NCI-H226 (cell line): Measurements from ENCODE around the gene ENTPD3.

Source experiments
- DNase-seq: peaks from one replicate; pipeline ENCODE4 v3.0.0-alpha.2; 2015

ENTPD3 gene, protein sequence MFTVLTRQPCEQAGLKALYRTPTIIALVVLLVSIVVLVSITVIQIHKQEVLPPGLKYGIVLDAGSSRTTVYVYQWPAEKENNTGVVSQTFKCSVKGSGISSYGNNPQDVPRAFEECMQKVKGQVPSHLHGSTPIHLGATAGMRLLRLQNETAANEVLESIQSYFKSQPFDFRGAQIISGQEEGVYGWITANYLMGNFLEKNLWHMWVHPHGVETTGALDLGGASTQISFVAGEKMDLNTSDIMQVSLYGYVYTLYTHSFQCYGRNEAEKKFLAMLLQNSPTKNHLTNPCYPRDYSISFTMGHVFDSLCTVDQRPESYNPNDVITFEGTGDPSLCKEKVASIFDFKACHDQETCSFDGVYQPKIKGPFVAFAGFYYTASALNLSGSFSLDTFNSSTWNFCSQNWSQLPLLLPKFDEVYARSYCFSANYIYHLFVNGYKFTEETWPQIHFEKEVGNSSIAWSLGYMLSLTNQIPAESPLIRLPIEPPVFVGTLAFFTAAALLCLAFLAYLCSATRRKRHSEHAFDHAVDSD

DNA sequence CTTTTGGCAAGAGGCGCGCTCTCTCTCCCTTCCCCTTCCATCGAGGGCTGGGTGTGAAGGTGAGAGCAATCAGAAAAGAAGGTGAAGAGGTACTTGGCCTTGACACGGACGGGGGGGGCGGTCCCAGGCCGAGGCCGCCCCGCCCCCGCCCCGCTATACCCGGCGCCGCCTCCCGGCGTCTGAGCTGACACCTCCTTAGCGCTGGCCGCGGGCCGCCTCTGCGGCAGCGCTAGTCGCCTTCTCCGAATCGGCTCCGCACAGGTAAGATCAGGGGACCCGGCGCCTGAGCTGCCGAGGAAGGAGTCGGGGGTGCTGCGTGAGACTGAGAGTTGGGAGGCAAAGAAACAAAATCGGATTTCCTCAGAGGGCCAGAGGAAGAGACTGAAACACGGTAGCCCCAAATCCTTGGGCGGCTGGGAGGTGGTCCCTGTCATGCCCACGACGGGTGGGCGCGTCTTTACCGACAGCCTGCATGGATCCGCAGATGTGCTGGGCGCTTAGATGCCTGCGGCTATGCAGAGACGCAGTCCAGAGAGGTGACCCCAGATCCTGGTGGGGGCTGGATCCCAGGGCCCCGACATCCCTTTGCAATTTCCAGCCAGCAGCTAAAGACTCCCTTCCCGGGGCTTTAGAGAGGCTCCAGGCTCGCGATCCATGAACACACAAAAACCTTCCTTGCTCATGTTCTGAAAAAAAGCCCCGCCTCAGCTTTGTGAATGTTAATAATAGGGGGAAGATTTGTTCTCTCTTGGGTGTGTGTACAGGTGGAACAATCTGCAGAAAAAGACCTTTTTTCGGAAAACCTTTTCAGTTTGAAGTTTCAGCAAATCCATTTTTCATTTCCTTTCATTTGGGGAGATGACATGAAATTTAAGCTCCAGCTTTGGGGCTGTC, at the start of gene ENTPD3:
ENTPD3 (plus strand) TSS at position 184 of the 894 bp plus-strand sequence. CDS start 874 bp downstream, outside the sequence.
- DNase-seq, result no peak

DNA sequence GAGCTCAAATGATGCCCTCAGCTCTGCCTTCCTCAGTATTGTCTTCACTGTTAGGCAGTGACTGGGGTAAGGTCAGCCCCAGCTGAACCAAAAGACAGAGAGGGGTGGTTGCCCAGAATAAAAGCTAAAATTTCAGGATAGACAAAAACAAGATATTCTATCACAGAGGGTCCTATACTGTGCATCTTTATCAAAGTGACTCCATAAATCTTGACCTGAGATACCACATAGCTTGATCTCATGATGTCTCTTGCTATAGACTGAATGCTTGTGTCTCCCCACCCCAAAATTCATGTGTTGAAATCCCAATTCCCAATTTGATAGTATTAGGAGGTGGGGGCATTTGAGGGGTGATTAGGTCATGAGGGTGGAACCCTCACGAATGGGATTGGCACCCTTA, 47.1 kb upstream of the ENTPD3 start:
- DNase-seq, result no peak

DNA sequence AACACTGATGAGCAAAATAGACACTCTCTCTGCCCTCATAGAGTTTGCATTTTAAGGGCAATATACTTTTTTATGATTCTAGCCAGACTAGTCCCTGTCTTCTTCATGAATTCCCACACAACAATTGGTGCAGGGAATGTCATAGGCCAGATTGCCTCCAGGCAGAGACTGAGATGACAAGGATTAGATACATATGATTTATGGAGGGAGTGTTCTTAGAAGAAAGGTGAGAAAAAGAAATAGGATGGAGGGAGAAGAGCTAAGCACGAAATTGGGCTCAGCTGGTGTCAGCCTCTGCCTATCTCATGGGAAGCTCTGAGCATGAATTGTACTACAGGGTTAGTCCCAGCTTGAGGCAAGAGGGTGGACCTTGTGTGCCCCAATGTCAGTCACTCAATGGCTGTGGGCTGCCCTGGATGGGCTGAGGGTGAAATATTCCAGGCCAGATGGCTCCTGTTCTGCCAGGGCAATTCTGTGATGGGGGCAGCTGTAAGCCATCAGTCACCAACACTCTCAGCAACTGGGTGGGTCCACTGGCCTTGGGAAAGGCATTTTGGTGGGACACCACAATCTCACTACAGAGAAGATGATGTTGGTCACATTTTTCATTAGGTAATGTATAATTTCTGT, 46.3 kb upstream of the ENTPD3 start:
- no peak for DNase-seq

DNA sequence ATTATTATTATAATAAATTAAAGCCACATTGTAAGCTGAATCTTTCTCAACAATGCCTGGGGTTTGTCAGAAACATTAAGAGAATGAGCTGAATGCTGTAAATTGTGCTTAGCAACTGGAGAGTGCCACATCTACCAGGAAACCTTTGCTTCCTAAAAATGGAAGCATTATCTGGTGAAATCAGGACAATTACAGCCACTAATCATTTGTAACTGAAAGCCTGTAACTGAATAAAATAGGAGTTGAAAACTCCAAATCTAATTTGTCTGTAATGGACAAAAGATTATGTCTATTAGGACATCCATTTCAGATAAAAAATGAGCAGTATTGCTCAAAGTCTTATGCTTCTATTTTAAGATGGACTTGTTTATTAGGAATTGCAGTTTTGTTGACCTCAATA, 45.3 kb upstream of the ENTPD3 start:
- no peak for DNase-seq

DNA sequence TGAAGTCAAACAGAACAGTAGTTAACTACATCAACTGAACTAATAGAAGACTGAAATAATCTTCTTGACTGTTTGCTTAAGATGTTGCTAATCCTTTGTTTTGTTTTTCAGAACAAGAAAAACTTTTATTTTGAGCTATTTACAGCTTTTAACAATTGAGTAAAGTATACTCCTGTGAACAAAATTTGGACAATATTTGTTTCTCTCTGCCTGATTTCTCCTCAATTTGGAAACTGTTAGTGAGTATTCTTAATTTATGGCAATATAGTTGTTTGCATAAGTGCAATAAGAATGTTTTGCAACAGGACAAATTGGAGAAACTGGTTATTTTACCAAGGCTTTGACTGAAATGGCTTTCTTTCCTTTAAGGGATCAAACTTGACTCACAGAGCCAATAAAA, 36.5 kb upstream of the ENTPD3 start:
- DNase-seq, result no peak

DNA sequence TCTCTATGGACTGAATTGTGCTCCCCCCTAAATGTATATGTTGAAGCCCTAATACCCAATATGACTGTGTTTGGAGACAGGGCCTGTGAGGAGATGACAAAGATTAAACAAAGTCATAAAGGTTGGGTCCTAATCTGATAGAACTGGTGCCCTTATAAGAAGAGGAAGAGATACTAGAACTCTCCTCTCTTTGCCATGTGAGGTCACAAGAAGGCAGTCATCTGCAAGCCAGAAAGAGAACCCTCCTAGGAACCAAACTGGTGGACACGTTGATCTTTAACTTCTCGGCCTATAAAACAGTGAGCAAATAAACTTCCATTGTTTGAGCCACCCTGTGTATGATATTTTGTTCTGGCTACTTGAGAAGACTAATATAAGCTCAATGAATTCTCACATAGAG, 31.6 kb upstream of the ENTPD3 start:
- no peak for DNase-seq

DNA sequence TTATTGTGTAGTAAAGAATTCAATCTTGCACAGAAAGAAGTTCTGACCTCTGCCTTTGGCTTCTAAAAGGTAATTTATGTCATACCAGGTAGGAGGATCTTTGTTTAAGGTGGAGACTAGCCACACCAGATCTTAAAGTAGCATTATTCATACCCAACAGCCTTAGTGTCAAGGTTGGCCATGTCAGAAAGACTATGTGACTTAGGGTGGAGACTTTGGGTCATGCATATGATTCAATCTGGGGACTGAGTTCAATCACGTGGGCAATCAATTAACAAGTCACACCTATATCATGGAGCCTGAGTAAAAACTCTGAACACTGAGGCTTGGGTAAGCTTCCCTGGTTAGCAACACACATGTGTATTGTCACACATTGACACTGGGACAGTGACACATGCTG, 28.5 kb upstream of the ENTPD3 start:
- no peak for DNase-seq

DNA sequence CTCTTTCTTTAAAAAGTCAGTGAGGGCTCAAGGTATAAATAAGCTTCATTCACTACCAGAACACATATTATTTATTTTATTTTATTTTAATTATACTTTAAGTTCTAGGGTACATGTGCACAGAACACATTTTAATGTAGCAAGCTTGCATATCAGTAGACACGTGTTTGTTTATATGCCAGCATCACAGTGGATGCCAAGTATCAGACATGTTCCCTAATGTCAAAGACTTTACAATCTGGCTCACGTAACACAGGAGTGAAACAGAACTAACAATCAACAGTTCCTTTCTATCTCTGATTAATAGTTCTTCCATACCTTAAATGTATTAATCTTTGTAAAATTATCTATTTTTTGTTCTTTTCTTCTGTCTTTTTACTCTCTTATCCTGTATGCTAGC, 23.3 kb upstream of the ENTPD3 start:
- no peak for DNase-seq

DNA sequence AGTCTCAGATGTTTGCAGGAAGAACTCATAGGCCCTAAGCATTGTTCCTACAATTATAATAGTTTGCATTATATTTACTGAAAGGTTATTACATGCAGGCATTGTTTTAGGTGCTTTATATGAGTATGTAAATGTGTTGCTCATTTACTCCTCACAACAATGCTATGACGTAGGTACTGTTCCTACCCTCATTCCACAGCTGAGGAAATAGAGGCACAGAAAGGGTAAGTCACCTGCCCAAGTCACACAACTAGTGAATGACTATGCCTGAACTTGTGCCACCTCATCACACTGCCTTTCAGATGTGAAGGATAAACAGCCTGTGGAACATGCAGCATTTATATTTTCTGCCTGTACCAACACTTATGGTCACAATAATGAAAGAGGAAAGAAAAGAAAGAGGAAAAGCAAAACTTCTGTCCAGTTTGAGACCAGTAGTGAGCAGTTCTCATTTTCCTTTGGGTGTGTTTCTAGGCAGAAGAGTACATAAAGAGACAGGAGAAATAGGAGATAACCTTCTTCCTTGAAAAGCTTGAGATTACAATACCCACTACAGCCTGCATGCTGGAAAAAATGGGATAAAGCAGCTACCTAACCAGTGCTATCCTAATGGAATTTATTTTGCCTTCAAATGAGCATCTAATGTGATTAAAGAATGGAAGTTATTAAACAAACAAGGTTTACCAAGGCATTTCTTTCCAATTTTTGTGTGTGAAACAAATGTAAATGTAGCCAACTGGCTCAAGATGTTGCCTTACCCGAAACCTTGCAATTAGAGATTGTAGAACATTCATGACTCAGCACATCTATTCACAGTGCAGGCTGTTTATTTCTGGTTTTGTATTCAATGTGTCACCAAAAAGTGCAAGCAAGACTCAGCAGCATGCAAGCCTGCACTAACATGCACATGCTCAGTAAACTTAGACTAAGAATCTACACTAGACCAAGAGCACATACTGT, 20.5 kb upstream of the ENTPD3 start:
- no peak for DNase-seq

DNA sequence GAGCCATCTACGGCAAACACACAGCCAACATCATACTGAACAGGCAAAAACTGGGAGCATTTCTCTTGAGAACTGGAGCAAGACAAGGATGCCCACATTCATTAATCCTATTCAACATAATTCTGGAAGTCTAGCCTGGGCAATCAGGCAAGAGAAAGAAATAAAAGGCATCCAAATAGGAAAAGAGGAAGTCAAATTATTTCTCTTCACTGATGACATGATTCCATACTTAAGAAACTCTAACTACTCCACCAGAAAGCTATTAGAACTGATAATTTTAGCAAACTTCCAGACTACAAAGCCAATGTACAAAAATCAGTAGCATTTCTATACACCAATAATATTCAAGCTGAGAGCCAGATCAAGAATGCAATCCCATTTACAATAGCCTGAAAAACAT, 17.3 kb upstream of the ENTPD3 start:
- DNase-seq, result no peak

DNA sequence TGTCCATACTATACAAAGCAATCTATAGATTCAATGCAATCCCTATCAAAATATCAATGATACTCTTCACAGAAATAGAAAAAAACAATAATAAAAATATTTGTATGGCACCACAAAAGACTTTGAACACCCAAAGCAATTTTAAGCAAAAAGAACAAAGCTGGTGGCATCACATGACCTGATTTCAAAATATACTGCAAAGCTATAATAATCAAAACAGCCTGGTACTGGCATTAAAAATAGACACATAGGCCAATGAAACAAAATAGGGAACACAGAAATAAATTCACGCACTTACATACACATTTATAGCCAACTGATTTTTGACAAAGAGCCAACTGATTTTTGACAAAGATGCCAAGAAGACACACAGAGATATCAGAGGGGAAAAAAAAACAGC, 9.2 kb upstream of the ENTPD3 start:
- DNase-seq, result no peak

DNA sequence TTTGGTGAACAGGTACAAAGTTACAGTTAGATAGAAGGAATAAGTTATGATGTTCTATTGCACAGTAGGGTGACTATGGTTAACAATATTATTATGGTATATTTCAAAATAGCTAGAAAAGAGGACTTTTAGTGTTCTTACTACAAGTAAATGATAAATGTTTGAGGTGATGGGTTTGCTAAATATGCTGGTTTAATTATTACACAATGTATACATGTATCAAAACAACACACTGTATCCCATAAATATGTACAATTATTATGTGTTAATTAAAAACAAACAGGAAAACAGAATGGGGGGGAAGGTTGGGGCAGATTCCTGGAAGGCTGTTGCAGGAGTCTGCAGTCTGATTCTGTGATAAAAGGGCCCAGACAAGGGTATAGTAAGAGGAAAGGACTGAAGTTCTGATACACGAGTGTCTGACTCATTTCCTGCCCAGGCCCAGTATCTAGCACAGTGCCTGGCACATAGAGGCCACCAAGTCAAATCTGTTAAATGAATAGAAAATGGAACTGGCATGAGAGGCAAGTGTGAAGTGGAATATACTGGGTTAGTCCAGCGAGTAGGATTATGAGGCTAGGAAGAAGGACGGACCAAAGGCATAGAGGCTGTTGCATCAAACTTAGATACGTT, 7.2 kb upstream of the ENTPD3 start:
- DNase-seq, result no peak

DNA sequence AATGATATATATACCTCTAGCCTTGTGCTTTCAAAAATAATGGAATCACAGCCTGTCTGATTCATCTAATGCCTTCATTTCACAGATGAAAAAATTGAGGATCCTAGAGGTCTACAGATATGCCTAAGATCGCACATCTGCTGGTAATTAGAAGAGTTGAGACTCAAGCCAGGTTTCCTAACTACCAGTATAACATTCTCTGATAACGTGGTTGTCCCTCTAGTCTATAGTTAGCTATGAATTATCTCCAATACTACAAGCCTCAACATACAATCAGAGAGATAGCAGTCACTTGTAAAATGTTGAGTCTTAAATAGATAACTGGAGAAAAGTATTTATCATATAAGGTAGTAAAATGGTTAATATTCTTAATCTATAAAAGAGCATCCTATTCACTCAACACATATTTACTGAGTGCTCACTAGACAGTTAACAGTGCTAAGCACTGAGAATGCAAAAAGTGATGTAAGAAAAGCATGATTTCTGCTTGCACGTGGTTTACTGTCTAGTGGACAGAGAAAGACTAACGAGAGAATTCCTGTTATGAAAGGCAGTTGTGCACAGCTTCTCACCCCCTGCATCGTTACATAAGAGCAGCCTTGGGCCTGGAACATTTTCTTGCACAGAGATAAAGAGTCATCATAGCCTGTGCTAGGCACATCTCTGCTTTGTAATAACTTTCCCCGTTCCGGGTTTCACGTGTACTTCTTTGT, 4.9 kb upstream of the ENTPD3 start:
- DNase-seq, result no peak

DNA sequence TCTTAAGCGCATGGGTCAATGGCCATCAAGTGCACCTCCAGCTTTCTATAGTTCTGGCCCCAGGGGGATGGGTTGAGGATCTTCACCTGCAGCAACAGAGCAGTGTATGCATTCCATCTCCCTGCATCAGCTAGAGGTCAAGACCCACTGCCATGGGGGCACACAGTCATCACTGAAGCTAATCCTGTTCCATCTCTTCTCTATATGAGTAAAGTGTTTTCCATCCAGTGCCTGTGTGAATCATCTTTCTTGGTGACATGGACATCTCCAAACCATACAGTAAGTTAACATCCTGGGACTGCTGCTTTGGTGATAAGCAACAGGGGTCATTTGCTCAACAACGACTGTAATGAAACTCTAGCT, 4.4 kb upstream of the ENTPD3 start:
- no peak for DNase-seq

DNA sequence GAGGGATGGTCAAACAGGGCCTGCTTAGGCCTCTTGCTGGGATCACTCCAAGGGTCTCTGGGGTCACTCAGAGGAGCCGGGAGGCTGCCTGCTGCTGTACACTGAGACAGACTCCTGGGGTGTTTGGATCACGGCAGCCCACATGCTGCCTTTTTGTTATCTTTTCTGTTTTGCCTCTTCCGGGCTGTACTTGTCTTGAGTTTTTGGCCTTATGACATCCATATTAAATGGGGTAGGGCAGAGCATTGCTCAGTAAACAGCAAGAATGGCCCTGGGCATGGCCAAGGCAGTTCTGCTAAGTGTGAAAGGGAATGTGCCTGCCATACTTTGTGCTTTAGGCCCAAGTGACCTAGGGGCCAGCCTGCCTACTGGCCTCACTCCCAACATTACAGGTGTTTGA, 771 bp upstream of the ENTPD3 start:
- no peak for DNase-seq

DNA sequence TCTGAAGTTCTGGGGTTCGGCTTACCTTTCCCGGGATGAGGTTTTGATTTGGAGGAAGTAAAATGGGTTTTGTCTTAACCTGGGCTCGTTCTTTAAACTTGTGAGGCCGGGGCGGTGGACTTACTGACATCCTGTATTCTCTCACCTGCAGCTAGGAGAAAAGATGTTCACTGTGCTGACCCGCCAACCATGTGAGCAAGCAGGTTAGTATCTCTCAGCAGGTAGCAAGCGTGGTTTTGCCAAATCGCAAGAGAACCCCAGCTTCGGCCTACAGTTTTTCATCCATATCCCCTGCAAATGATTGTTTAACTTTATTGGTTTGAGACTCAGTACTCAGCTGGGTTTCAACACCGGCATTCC, 891 bp downstream of the ENTPD3 start:
- DNase-seq, result no peak

DNA sequence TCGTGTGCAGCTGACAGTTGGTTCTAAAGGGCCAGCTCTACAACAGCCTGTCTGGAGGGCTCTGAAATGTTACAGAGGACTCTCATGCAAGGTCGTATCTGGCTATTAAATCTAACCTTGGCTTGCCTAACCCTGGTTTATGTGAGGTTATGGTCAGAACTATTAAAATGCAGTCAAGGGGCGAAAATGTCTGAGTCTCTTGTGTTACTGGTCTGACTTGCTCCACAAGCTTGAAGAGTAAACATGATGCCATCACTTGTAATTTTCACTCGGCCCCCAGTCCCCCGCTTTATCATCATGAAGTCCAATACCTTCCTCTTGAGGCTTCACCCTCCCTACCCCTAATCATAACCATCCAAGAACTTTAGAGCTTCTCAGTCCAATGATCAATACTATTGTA, 9.4 kb downstream of the ENTPD3 start:
- no peak for DNase-seq

DNA sequence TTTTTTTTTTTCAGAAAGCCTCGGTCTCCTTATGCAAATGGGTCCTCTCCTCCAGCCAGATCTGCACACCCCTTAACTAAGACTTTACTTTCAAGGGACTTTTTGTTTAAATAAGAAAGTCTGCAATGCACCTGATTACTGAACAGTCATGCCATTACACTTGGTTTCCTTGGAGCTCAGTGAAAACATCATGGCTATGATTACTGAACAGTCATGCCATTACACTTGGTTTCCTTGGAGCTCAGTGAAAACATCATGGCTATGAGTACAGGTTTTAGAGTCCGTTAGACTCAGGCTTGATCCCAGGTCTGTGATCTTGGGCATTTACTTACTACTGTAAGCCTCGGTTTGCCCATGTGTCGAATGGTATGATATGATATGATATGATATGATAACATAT, 10.1 kb downstream of the ENTPD3 start:
- DNase-seq, result no peak

DNA sequence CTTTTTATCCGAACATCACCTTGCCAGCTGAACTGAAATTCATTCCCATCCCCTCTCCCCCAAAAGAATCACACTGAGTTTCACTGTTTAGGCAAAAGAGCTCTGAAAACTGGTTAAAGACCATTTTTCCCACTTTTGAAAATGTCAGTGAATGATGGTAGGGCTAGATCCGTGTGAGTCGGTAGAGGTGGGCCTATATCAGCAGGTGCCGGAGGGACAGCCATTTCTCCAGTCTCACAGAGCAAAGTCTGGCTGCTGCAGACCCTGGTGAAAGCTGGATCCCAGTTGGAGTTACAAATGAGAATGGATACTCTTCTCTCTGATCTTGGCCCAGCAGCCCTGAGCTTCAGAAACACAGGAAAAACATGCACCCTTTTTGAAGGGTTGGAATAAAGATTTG, 10.9 kb downstream of the ENTPD3 start:
- DNase-seq, result no peak

DNA sequence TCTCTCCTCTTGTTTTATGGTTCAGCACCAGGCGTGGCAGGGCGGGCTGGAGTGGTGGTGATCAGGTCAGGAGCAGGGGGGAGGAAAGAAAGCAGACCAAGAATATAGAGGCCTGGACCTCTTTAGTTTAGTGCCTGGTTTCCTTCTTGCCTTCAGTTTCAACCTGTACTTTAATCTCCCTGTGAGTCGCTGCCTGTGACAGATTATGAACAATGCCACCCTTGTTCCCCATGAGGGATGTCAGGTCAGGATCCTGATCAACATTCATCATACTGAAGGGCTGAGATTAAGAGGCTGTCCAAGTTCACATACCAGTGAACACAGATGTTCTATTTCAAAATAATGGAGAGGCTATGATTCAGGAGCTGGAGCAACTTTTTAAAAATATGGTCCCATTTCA, 11.4 kb downstream of the ENTPD3 start:
- no peak for DNase-seq

DNA sequence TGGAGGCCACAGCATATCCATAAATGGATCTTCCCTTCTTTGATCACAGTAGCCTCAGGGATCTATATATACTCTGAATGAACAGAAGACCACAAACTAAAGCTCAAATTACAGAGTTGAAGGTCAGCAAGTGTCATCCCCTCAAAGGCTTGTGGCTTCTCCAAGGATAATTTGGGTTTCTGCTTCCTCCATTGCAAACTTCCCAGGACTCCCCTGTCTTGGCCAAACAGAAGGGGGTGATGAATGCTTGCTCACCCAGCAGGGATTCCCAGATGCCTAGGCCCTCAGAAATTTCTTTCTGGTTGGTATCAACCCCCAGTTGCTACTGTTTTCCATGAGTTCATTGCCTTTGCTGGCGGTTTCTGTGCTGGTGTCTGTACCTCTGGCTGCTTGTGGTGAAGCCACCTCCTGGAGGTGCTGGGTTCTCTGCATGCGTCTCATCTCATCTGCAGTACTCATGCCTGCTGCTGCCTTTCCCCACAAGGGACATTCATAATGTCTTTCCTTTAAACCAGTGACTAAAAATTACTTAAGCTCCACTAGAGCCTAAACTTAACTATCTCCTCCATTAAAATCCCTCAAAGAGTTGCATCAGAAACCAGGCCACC, 17.7 kb downstream of the ENTPD3 start:
- no peak for DNase-seq
